ENCODE measurements around the gene NANOS3.

- TF ChIP-seq CTCF (IDR thresholded peaks at IDR 0.05) (no peak), POLR2A (IDR thresholded peaks at IDR 0.05) (no peak)
These were observed 6.1 kb upstream of the NANOS3 start for GRCh38 chr19:13870873-13871272.

All from ovary (tissue), 3 donors.